HCT116 (cell line): Measurements from ENCODE around the gene KCNJ8. TPM values are rescaled to one million over a fixed set of nuclear protein-coding genes. Genes with fewer than 3 reads are reported as not detected.

Source experiments
- ATAC-seq: fragments of 200-7000 bp; cut with Tn5 transposase; 2 replicates; pipeline ENCODE4 v1.9.1; 2020; ENCODE audit warnings: mild to moderate bottlenecking, moderate library complexity
- BruUV-seq: library from RNA; stranded (reverse); fragments of 400-500 nt; replicated peaks from 2 replicates; lab custom pipeline; 2021; lab: Mats Ljungman, UMichigan
- CTCF ChIA-PET: fragments of 300-600 bp; sonication (Branson Sonifier 250); formaldehyde crosslinking; loops from one replicate; lab custom pipeline; 2021; ENCODE audit warnings: antibody characterized with exemption; lab: Charles Lee
- POLR2A ChIA-PET: fragments of 300-600, 350-600 bp; sonication (Branson Sonifier 250); formaldehyde crosslinking; loops from one replicate; lab custom pipeline; 2021; ENCODE audit warnings: antibody characterized with exemption; lab: Charles Lee
- RAD21 ChIA-PET, 2 experiments: fragments of 300-600 bp; sonication (Branson Sonifier 250); formaldehyde crosslinking; loops; one replicate each; lab custom pipeline; 2023; ENCODE audit warnings: low total read pairs in 2 of 2; ENCODE audit not compliant: uncharacterized antibody in 2 of 2, unreplicated experiment in 2 of 2, low non-redundant PET in 1 of 2; lab: Charles Lee
- DNase-seq: peaks from one replicate; pipeline ENCODE4 v3.0.0-alpha.2; 2010; ENCODE audit warnings: low read depth, low spot score
- H2AFZ ChIP-seq: fragments of 200-600 bp; shearing (Covaris generic), sonication (generic); 2 replicates; pipeline ENCODE4 v1.6.1; 2017; ENCODE audit warnings: low read depth, mixed run types, mixed read lengths, antibody characterized with exemption, low read length; ENCODE audit not compliant: poor library complexity, severe bottlenecking
- H3K27ac ChIP-seq: 2 replicates; pipeline ENCODE4 v1.5.1; 2012; ENCODE audit warnings: low read depth, low read length
- H3K27me3 ChIP-seq: fragments of 200-600 bp; sonication (generic); 2 replicates; pipeline ENCODE4 v1.6.1; 2016; ENCODE audit warnings: mixed run types, low read length, mixed read lengths; ENCODE audit not compliant: insufficient read depth
- H3K36me3 ChIP-seq, 2 experiments: fragments of 200-500 bp in 1 of 2; fragments of 200-600 bp in 1 of 2; sonication (Bioruptor generic) in 1 of 2; sonication (generic) in 1 of 2; 2 replicates each; pipeline versions ENCODE4 v1.5.1 to v1.6.1; 2014 to 2016; ENCODE audit warnings: low read length in 2 of 2, inconsistent platforms in 1 of 2, mixed read lengths in 1 of 2, mixed run types in 1 of 2; ENCODE audit not compliant: insufficient read depth in 2 of 2, control insufficient read depth in 1 of 2
- H3K4me1 ChIP-seq, 2 experiments: fragments of 200-600 bp in 1 of 2; sonication (generic) in 1 of 2; 2 replicates each; pipeline versions ENCODE4 v1.5.1 to v1.6.1; 2012 to 2017; ENCODE audit warnings: low read length in 2 of 2, inconsistent platforms in 1 of 2, mild to moderate bottlenecking in 1 of 2, mixed read lengths in 1 of 2, mixed run types in 1 of 2, moderate library complexity in 1 of 2; ENCODE audit not compliant: insufficient read depth in 2 of 2, control insufficient read depth in 1 of 2
- H3K4me2 ChIP-seq: fragments of 200-600 bp; sonication (generic); 2 replicates; pipeline ENCODE4 v1.6.1; 2017; ENCODE audit warnings: mixed run types, low read length, mixed read lengths
- H3K4me3 ChIP-seq, 2 experiments: fragments of 200-600 bp in 1 of 2; sonication (generic) in 1 of 2; replicated peaks in 1 of 2; 2 replicates each; pipeline ENCODE4 v1.5.1; 2011 to 2016; ENCODE audit warnings: low read length in 2 of 2, control low read depth in 1 of 2, low read depth in 1 of 2, mild to moderate bottlenecking in 1 of 2, mixed read lengths in 1 of 2, mixed run types in 1 of 2
- H3K79me2 ChIP-seq: fragments of 200-600 bp; sonication (generic); 2 replicates; pipeline ENCODE4 v1.6.1; 2017; ENCODE audit warnings: mild to moderate bottlenecking, mixed run types, low read length, moderate library complexity, mixed read lengths; ENCODE audit not compliant: insufficient read depth
- H3K9ac ChIP-seq: fragments of 200-600 bp; sonication (generic); 2 replicates; pipeline ENCODE4 v1.6.1; 2016; ENCODE audit warnings: low read length, mixed read lengths
- H3K9me2 ChIP-seq: fragments of 200-600 bp; sonication (generic), shearing (Covaris generic); 2 replicates; pipeline ENCODE4 v1.6.1; 2017; ENCODE audit warnings: mixed run types, mild to moderate bottlenecking, moderate library complexity; ENCODE audit not compliant: insufficient read depth
- H3K9me3 ChIP-seq, 2 experiments: fragments of 200-500 bp in 1 of 2; fragments of 200-600 bp in 1 of 2; sonication (Bioruptor generic) in 1 of 2; sonication (generic) in 1 of 2; 2 replicates each; pipeline ENCODE4 v1.6.1; 2014 to 2017; ENCODE audit warnings: low read length in 2 of 2, mixed read lengths in 2 of 2, inconsistent platforms in 1 of 2, low read depth in 1 of 2, mild to moderate bottlenecking in 1 of 2, mixed run types in 1 of 2, moderate library complexity in 1 of 2; ENCODE audit not compliant: control insufficient read depth in 1 of 2, insufficient read depth in 1 of 2
- H4K20me1 ChIP-seq: fragments of 200-600 bp; sonication (generic), shearing (Covaris generic); 2 replicates; pipeline ENCODE4 v1.6.1; 2017; ENCODE audit warnings: mixed run types, mild to moderate bottlenecking, moderate library complexity; ENCODE audit not compliant: insufficient read depth
- CBX3 ChIP-seq: IDR thresholded peaks from 2 replicates; pipeline ENCODE4 v1.6.1; 2012; ENCODE audit warnings: low read depth
- EGR1 ChIP-seq: IDR thresholded peaks from 2 replicates; pipeline ENCODE4 v1.6.1; 2012; ENCODE audit warnings: low read depth
- EZH2 ChIP-seq: fragments of 200-600 bp; sonication (generic); IDR thresholded peaks from 2 replicates; pipeline ENCODE4 v1.6.1; 2017; ENCODE audit warnings: antibody characterized with exemption, mixed run types
- EZH2phosphoT487 ChIP-seq: fragments of 200-600 bp; IDR thresholded peaks from 2 replicates; pipeline ENCODE4 v1.6.1; 2018; ENCODE audit warnings: antibody characterized with exemption, borderline replicate concordance
- JUND ChIP-seq: IDR thresholded peaks from 2 replicates; pipeline ENCODE4 v1.6.1; 2012
- POLR2A ChIP-seq: IDR thresholded peaks from 2 replicates; pipeline ENCODE4 v1.7.0; 2011; ENCODE audit warnings: borderline replicate concordance; ENCODE audit not compliant: insufficient read depth, insufficient read length; ENCODE audit errors: extremely low read depth
- RAD21 ChIP-seq: IDR thresholded peaks from 2 replicates; pipeline ENCODE4 v1.6.1; 2012; ENCODE audit warnings: low read depth, mild to moderate bottlenecking
- SIN3A ChIP-seq: IDR thresholded peaks from 2 replicates; pipeline ENCODE4 v1.6.1; 2012; ENCODE audit warnings: low read depth
- YY1 ChIP-seq: IDR thresholded peaks from 2 replicates; pipeline ENCODE4 v1.6.1; 2011; ENCODE audit warnings: low read length, low read depth, moderate library complexity, mild to moderate bottlenecking; ENCODE audit not compliant: insufficient replicate concordance; ENCODE audit errors: extremely low read depth
- ZFX ChIP-seq: fragments of 450-650 bp; IDR thresholded peaks from 2 replicates; pipeline ENCODE4 v1.6.1; 2017
- intact Hi-C: fragments of 100-400 bp; cut with micrococcal nuclease; formaldehyde crosslinking; loops from 2 replicates; pipeline ENCODE4 v1.10.0; 2022
- total RNA-seq: library from RNA; stranded (reverse); gene quantifications from one replicate; pipeline ENCODE4 v1.2.1, GENCODE V29; 2021; ENCODE audit not compliant: unreplicated experiment
- TF ChIP-seq, protein P1 (sequence below): IDR thresholded peaks from 2 replicates; pipeline ENCODE4 v1.6.1; 2011; ENCODE audit warnings: mild to moderate bottlenecking, low read length, moderate library complexity; ENCODE audit not compliant: insufficient replicate concordance; ENCODE audit errors: extremely low read depth
- TF ChIP-seq, protein P2 (sequence below): IDR thresholded peaks from 2 replicates; pipeline ENCODE4 v1.6.1; 2012
- TF ChIP-seq, protein P3 (sequence below), 3 experiments: fragments of 200-600 bp in 1 of 3; sonication (generic) in 1 of 3; IDR thresholded peaks in 2 of 3; conservative IDR thresholded peaks in 1 of 3; 2 replicates each; pipeline ENCODE4 v1.5.1; 2012 to 2017; ENCODE audit warnings: low read depth in 2 of 3, low read length in 2 of 3, antibody characterized with exemption in 1 of 3, borderline replicate concordance in 1 of 3, control low read depth in 1 of 3, mild to moderate bottlenecking in 1 of 3, mixed read lengths in 1 of 3, mixed run types in 1 of 3, moderate library complexity in 1 of 3; ENCODE audit not compliant: insufficient read depth in 1 of 3
- TF ChIP-seq, protein P4 (sequence below): IDR thresholded peaks from 2 replicates; pipeline ENCODE4 v1.6.1; 2012; ENCODE audit warnings: low read depth

KCNJ8 gene
- total RNA-seq, 1 experiment from 2014 or later, result 0.17 TPM

DNA sequence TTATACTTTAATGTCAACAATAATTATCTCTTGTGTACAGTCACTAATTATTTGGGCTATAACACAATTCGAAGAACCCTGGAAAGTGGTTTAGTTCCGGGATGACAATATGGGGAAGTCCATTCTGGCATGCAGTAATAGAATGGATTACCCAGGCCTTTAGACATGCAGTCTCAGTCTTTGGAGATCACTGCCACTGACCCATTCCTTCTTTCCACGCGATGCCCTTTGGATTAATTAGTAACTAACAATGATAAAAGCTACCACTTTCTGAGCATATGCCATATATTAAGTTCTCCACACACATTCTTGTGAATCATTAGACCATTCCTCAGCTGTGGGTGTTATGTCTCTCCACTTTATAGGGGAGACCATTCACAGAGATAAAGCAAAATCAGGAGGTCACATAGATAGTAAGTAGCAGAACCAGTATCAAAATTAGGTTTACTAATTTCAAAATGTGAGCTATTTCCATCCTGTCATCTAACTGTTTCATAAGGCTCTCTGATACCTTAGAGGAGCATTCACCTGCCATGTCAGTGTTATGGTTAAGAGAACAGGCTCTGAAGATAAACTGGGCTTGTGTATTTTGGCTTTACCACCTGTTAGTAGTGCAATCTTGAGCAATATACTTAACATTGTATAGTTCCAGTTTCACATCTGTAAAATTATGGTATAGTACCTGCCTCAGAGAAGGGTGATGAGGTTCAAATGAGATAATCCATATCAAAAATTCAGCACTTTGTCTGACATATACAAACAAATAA, 27.2 kb upstream of the KCNJ8 start:
- H3K79me2 ChIP-seq, result no peaks in the 10 kb centered on the region
- H3K27me3 ChIP-seq, result no peaks in the 10 kb centered on the region
- ATAC-seq (no peak), DNase-seq (no peak)
- no peak overlapping the region for H3K4me3 ChIP-seq
- no peaks in the 10 kb centered on the region for H4K20me1 ChIP-seq
- TF ChIP-seq SIN3A (no peak), JUND (no peak), POLR2A (no peak), EZH2 (no peak), EGR1 (no peak), EZH2phosphoT487 (no peak), YY1 (no peak), RAD21 (no peak), ZFX (no peak), CBX3 (no peak)
- TF ChIP-seq, protein P1, sequence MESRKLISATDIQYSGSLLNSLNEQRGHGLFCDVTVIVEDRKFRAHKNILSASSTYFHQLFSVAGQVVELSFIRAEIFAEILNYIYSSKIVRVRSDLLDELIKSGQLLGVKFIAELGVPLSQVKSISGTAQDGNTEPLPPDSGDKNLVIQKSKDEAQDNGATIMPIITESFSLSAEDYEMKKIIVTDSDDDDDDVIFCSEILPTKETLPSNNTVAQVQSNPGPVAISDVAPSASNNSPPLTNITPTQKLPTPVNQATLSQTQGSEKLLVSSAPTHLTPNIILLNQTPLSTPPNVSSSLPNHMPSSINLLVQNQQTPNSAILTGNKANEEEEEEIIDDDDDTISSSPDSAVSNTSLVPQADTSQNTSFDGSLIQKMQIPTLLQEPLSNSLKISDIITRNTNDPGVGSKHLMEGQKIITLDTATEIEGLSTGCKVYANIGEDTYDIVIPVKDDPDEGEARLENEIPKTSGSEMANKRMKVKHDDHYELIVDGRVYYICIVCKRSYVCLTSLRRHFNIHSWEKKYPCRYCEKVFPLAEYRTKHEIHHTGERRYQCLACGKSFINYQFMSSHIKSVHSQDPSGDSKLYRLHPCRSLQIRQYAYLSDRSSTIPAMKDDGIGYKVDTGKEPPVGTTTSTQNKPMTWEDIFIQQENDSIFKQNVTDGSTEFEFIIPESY, result no peak
- TF ChIP-seq, protein P2, sequence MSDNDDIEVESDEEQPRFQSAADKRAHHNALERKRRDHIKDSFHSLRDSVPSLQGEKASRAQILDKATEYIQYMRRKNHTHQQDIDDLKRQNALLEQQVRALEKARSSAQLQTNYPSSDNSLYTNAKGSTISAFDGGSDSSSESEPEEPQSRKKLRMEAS, result no peak
- TF ChIP-seq, protein P3, sequence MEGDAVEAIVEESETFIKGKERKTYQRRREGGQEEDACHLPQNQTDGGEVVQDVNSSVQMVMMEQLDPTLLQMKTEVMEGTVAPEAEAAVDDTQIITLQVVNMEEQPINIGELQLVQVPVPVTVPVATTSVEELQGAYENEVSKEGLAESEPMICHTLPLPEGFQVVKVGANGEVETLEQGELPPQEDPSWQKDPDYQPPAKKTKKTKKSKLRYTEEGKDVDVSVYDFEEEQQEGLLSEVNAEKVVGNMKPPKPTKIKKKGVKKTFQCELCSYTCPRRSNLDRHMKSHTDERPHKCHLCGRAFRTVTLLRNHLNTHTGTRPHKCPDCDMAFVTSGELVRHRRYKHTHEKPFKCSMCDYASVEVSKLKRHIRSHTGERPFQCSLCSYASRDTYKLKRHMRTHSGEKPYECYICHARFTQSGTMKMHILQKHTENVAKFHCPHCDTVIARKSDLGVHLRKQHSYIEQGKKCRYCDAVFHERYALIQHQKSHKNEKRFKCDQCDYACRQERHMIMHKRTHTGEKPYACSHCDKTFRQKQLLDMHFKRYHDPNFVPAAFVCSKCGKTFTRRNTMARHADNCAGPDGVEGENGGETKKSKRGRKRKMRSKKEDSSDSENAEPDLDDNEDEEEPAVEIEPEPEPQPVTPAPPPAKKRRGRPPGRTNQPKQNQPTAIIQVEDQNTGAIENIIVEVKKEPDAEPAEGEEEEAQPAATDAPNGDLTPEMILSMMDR (IDR thresholded peaks at IDR 0.05 in 2 of 3, conservative IDR thresholded peaks at IDR 0.05 in 1 of 3; ENCODE audit: borderline replicate concordance in 1 of 3, insufficient read depth in 1 of 3, low read depth in 2 of 3, low read length in 2 of 3), result no peak
- TF ChIP-seq, protein P4, sequence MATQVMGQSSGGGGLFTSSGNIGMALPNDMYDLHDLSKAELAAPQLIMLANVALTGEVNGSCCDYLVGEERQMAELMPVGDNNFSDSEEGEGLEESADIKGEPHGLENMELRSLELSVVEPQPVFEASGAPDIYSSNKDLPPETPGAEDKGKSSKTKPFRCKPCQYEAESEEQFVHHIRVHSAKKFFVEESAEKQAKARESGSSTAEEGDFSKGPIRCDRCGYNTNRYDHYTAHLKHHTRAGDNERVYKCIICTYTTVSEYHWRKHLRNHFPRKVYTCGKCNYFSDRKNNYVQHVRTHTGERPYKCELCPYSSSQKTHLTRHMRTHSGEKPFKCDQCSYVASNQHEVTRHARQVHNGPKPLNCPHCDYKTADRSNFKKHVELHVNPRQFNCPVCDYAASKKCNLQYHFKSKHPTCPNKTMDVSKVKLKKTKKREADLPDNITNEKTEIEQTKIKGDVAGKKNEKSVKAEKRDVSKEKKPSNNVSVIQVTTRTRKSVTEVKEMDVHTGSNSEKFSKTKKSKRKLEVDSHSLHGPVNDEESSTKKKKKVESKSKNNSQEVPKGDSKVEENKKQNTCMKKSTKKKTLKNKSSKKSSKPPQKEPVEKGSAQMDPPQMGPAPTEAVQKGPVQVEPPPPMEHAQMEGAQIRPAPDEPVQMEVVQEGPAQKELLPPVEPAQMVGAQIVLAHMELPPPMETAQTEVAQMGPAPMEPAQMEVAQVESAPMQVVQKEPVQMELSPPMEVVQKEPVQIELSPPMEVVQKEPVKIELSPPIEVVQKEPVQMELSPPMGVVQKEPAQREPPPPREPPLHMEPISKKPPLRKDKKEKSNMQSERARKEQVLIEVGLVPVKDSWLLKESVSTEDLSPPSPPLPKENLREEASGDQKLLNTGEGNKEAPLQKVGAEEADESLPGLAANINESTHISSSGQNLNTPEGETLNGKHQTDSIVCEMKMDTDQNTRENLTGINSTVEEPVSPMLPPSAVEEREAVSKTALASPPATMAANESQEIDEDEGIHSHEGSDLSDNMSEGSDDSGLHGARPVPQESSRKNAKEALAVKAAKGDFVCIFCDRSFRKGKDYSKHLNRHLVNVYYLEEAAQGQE, result no peak
- H2AFZ ChIP-seq, result no peak overlapping the region
- no peaks in the 10 kb centered on the region for H3K9me3 ChIP-seq
- H3K27ac ChIP-seq, result no peak overlapping the region
- no peak overlapping the region for H3K4me2 ChIP-seq
- BruUV-seq, result no TSS peak
- H3K4me1 ChIP-seq, result no peaks in the 10 kb centered on the region
- no peak overlapping the region for H3K9ac ChIP-seq
- CTCF ChIA-PET, result no interaction called here
- RAD21 ChIA-PET, result no interaction called here
- intact Hi-C loops, result no loop called here
- no peaks in the 10 kb centered on the region for H3K36me3 ChIP-seq
- no peaks in the 10 kb centered on the region for H3K9me2 ChIP-seq
- POLR2A ChIA-PET, result no interaction called here
